Measurements from ENCODE around the gene CPD. TPM values are rescaled to one million over a fixed set of nuclear protein-coding genes. Genes with fewer than 3 reads are reported as not detected.
"Not testable (repeated sequence)": the region's sequence is repeated elsewhere in the genome, so short reads cannot be mapped to it uniquely, and the experiment has no call there.

CPD gene
- total RNA-seq, 5 donors from 2014 or later (not counting 1 experiment from before 2014, with no cell fraction given): 18.7 to 38.0 (median 24.1) TPM

GRCh38 chr17:30443721-30444120, 65.0 kb downstream of the CPD start:
- Mint-ChIP-seq H3K4me3 (no peak overlapping the region), H3K9me3 (no peaks in the 10 kb centered on the region), H3K36me3 (peaks cover 41% of the 10 kb centered on the region), H3K4me1 (peaks cover 0 to 11% (median 5%) of the 10 kb centered on the region in 3 donors), H3K27me3 (no peaks in the 10 kb centered on the region), H3K27ac (no peak overlapping the region)
- POLR2A ChIA-PET: no interaction called here
- no peaks in the 10 kb centered on the region for H3K9me3 ChIP-seq
- WGBS (ENCODE audit: insufficient coverage): 100% methylated on average over 1 of the region's 6 CpGs
- CTCF ChIA-PET: no interaction called here
- no peak overlapping the region for H3K4me3 ChIP-seq (ENCODE audit: control insufficient read depth in 1 of 2, extremely low read depth in 1 of 2, low read length in 1 of 2)
- peaks cover 4 to 14% of the 10 kb centered on the region in 2 donors for H3K36me3 ChIP-seq (ENCODE audit: control insufficient read depth in 2 of 2, extremely low read depth in 1 of 2, insufficient read depth in 1 of 2, low read length in 1 of 2)
- ATAC-seq (replicated peaks in 1 of 4) (no peak), DNase-seq (no peak)
- H3K4me1 ChIP-seq (ENCODE audit: control insufficient read depth in 1 of 2, extremely low read depth in 1 of 2, insufficient read depth in 2 of 2, low read length in 2 of 2): no peaks in the 10 kb centered on the region
- H3K27me3 ChIP-seq (replicated peaks in 1 of 2; ENCODE audit: control insufficient read depth in 2 of 2, extremely low read depth in 1 of 2, insufficient read depth in 2 of 2, low read length in 1 of 2): no peaks in the 10 kb centered on the region
- H3K27ac ChIP-seq (ENCODE audit: low read length): no peak overlapping the region

- H3K27ac Mint-ChIP-seq, H3K4me3 Mint-ChIP-seq: not testable (repeated sequence)
Observed at GRCh38 chr17:30446640-30447039, 67.9 kb downstream of the CPD start.

DNA sequence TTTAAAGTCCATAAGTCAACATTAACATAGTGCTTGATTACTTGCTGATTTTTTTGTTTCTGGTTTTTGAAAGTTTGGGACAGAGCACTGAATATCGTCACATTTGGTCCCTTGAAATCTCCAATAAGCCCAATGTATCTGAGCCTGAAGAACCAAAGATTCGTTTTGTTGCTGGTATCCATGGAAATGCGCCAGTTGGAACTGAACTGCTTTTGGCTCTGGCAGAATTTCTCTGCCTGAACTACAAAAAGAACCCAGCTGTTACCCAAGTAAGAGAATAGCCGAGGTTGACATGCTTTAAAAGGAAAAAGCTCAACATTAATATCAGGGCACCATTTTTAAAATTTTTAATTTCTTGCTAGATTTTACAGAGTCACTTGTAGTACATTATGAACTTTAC, 70.8 kb downstream of the CPD start:
- no peak overlapping the region for H3K4me3 Mint-ChIP-seq
- no peak overlapping the region for H3K27ac Mint-ChIP-seq
- H3K4me1 Mint-ChIP-seq: peaks cover 0 to 11% (median 5%) of the 10 kb centered on the region in 3 donors
- Histone ChIP-seq H3K27me3 (replicated peaks in 1 of 2; ENCODE audit: control insufficient read depth in 2 of 2, extremely low read depth in 1 of 2, insufficient read depth in 2 of 2, low read length in 1 of 2) (no peaks in the 10 kb centered on the region), H3K27ac (ENCODE audit: low read length) (no peak overlapping the region), H3K9me3 (no peaks in the 10 kb centered on the region), H3K4me3 (ENCODE audit: control insufficient read depth in 1 of 2, extremely low read depth in 1 of 2, low read length in 1 of 2) (no peak overlapping the region), H3K4me1 (ENCODE audit: control insufficient read depth in 1 of 2, extremely low read depth in 1 of 2, insufficient read depth in 2 of 2, low read length in 2 of 2) (no peaks in the 10 kb centered on the region), H3K36me3 (ENCODE audit: control insufficient read depth in 2 of 2, extremely low read depth in 1 of 2, insufficient read depth in 1 of 2, low read length in 1 of 2) (peaks cover 4 to 33% of the 10 kb centered on the region in 2 donors)
- ChIA-PET POLR2A (interaction anchor here in 1 of 2 donors (0.7 kb wide), 1 partner anchor 651 kb away, joined by 4 read pairs; no protein-coding TSS in a partner anchor), CTCF (no interaction called here)
- H3K36me3 Mint-ChIP-seq: peaks cover 53% of the 10 kb centered on the region
- 100% methylated on average over 3 of the region's 4 CpGs for WGBS (ENCODE audit: insufficient coverage)
- H3K9me3 Mint-ChIP-seq: no peaks in the 10 kb centered on the region
- no peaks in the 10 kb centered on the region for H3K27me3 Mint-ChIP-seq
- ATAC-seq (replicated peaks in 1 of 4): no peak
- no peak for DNase-seq

More at GRCh38 chr17:30446640-30447039, 67.9 kb downstream of the CPD start:
- H3K4me1 Mint-ChIP-seq: peaks cover 0 to 11% (median 5%) of the 10 kb centered on the region in 3 donors
- H3K9me3 ChIP-seq; H3K27ac ChIP-seq (ENCODE audit: low read length); POLR2A ChIA-PET; H3K4me3 ChIP-seq (ENCODE audit: control insufficient read depth in 1 of 2, extremely low read depth in 1 of 2, low read length in 1 of 2); CTCF ChIA-PET; H3K27me3 ChIP-seq (replicated peaks in 1 of 2; ENCODE audit: control insufficient read depth in 2 of 2, extremely low read depth in 1 of 2, insufficient read depth in 2 of 2, low read length in 1 of 2); H3K4me1 ChIP-seq (ENCODE audit: control insufficient read depth in 1 of 2, extremely low read depth in 1 of 2, insufficient read depth in 2 of 2, low read length in 2 of 2); H3K9me3 Mint-ChIP-seq; DNase-seq; H3K27me3 Mint-ChIP-seq; ATAC-seq (replicated peaks in 1 of 4): not testable (repeated sequence)
- peaks cover 4 to 27% of the 10 kb centered on the region in 2 donors for H3K36me3 ChIP-seq (ENCODE audit: control insufficient read depth in 2 of 2, extremely low read depth in 1 of 2, insufficient read depth in 1 of 2, low read length in 1 of 2)
- H3K36me3 Mint-ChIP-seq: peaks cover 53% of the 10 kb centered on the region

GRCh38 chr17:30450125-30451027, 71.6 kb downstream of the CPD start:
- no peaks in the 10 kb centered on the region for H3K27me3 Mint-ChIP-seq
- H3K36me3 Mint-ChIP-seq: peaks cover 54% of the 10 kb centered on the region
- H3K4me3 Mint-ChIP-seq: no peak overlapping the region
- DNase-seq: no peak
- H3K4me1 Mint-ChIP-seq: peaks cover 0 to 11% (median 5%) of the 10 kb centered on the region in 3 donors
- 97% methylated on average over 5 of the region's 12 CpGs for WGBS (ENCODE audit: insufficient coverage)
- Histone ChIP-seq H3K36me3 (ENCODE audit: control insufficient read depth in 2 of 2, extremely low read depth in 1 of 2, insufficient read depth in 1 of 2, low read length in 1 of 2) (peaks cover 4 to 35% of the 10 kb centered on the region in 2 donors), H3K9me3 (no peaks in the 10 kb centered on the region), H3K27ac (ENCODE audit: low read length) (no peak overlapping the region), H3K27me3 (replicated peaks in 1 of 2; ENCODE audit: control insufficient read depth in 2 of 2, extremely low read depth in 1 of 2, insufficient read depth in 2 of 2, low read length in 1 of 2) (no peaks in the 10 kb centered on the region), H3K4me3 (ENCODE audit: control insufficient read depth in 1 of 2, extremely low read depth in 1 of 2, low read length in 1 of 2) (no peak overlapping the region), H3K4me1 (ENCODE audit: control insufficient read depth in 1 of 2, extremely low read depth in 1 of 2, insufficient read depth in 2 of 2, low read length in 2 of 2) (no peaks in the 10 kb centered on the region)
- ATAC-seq (replicated peaks in 1 of 4): no peak
- H3K9me3 Mint-ChIP-seq: no peaks in the 10 kb centered on the region
- no peak overlapping the region for H3K27ac Mint-ChIP-seq
- ChIA-PET CTCF (no interaction called here), POLR2A (no interaction called here)

DNA sequence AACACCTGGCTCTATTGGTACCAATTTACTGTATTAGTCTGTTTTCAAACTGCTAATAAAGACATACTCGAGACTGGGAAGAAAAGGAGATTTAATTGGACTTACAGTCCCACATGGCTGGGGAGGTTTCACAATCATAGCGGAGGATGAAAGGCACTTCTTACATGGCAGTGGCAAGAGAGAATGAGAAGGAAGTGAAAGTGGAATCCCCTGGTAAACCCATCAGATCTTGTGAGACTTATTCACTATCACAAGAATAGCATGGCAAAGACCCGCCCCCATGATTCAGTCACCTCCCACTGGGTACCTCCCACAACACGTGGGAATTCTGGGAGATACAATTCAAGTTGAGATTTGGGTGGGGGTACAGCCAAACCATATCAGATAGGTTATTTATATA, 75.9 kb downstream of the CPD start:
- no peaks in the 10 kb centered on the region for H3K9me3 ChIP-seq
- no peak overlapping the region for H3K27ac Mint-ChIP-seq
- peaks cover 7 to 50% of the 10 kb centered on the region in 2 donors for H3K36me3 ChIP-seq (ENCODE audit: control insufficient read depth in 2 of 2, extremely low read depth in 1 of 2, insufficient read depth in 1 of 2, low read length in 1 of 2)
- CTCF ChIA-PET: interaction anchor here in 1 of 2 donors (0.6 kb wide), 1 partner anchor 17 kb away, joined by 3 read pairs; no protein-coding TSS in a partner anchor
- no peaks in the 10 kb centered on the region for H3K4me1 ChIP-seq (ENCODE audit: control insufficient read depth in 1 of 2, extremely low read depth in 1 of 2, insufficient read depth in 2 of 2, low read length in 2 of 2)
- peaks cover 56% of the 10 kb centered on the region for H3K36me3 Mint-ChIP-seq
- H3K27ac ChIP-seq (ENCODE audit: low read length): no peak overlapping the region
- H3K9me3 Mint-ChIP-seq: no peaks in the 10 kb centered on the region
- no CpG with 5 or more reads among the region's 4 CpGs for WGBS (ENCODE audit: insufficient coverage)
- no peak overlapping the region for H3K4me3 Mint-ChIP-seq
- POLR2A ChIA-PET: interaction anchor here in 1 of 2 donors (0.6 kb wide), 1 partner anchor 26 kb away, joined by 8 read pairs; no protein-coding TSS in a partner anchor
- ATAC-seq (replicated peaks in 1 of 4) (no peak), DNase-seq (no peak)
- H3K4me3 ChIP-seq (ENCODE audit: control insufficient read depth in 1 of 2, extremely low read depth in 1 of 2, low read length in 1 of 2): no peak overlapping the region
- H3K27me3 Mint-ChIP-seq: no peaks in the 10 kb centered on the region
- H3K27me3 ChIP-seq (replicated peaks in 1 of 2; ENCODE audit: control insufficient read depth in 2 of 2, extremely low read depth in 1 of 2, insufficient read depth in 2 of 2, low read length in 1 of 2): no peaks in the 10 kb centered on the region
- no peaks in the 10 kb centered on the region for H3K4me1 Mint-ChIP-seq

- WGBS (ENCODE audit: insufficient coverage): 100% methylated on average over 1 of the region's 6 CpGs
- H3K36me3 Mint-ChIP-seq: peaks cover 58% of the 10 kb centered on the region
- H3K36me3 ChIP-seq (ENCODE audit: control insufficient read depth in 2 of 2, extremely low read depth in 1 of 2, insufficient read depth in 1 of 2, low read length in 1 of 2): peaks cover 7 to 50% of the 10 kb centered on the region in 2 donors
Observed at GRCh38 chr17:30458371-30458770, 79.6 kb downstream of the CPD start.

More at GRCh38 chr17:30458371-30458770, 79.6 kb downstream of the CPD start:
- Mint-ChIP-seq H3K27me3 (no peaks in the 10 kb centered on the region), H3K4me1 (no peaks in the 10 kb centered on the region), H3K27ac (no peak overlapping the region), H3K9me3 (no peaks in the 10 kb centered on the region), H3K4me3 (no peak overlapping the region)
- H3K4me1 ChIP-seq (ENCODE audit: control insufficient read depth in 1 of 2, extremely low read depth in 1 of 2, insufficient read depth in 2 of 2, low read length in 2 of 2): no peaks in the 10 kb centered on the region
- ChIA-PET POLR2A (no interaction called here), CTCF (no interaction called here)
- no peak overlapping the region for H3K4me3 ChIP-seq (ENCODE audit: control insufficient read depth in 1 of 2, extremely low read depth in 1 of 2, low read length in 1 of 2)
- no peak for DNase-seq
- no peaks in the 10 kb centered on the region for H3K9me3 ChIP-seq
- ATAC-seq (replicated peaks in 1 of 4): no peak
- H3K27ac ChIP-seq (ENCODE audit: low read length): no peak overlapping the region
- no peaks in the 10 kb centered on the region for H3K27me3 ChIP-seq (replicated peaks in 1 of 2; ENCODE audit: control insufficient read depth in 2 of 2, extremely low read depth in 1 of 2, insufficient read depth in 2 of 2, low read length in 1 of 2)

Data from T-cell (primary cell).